HFF-Myc (cell line): ENCODE results near the gene XPNPEP1.

Source experiments
- DNase-seq: peaks from one replicate; pipeline ENCODE4 v3.0.0-alpha.2; 2011; ENCODE audit warnings: low read depth; ENCODE audit errors: extremely low read depth
- H3K4me3 ChIP-seq: replicated peaks from 2 replicates; pipeline ENCODE4 v1.5.1; 2011; ENCODE audit warnings: low read depth, mild to moderate bottlenecking, control low read depth, low read length
- TF ChIP-seq, protein P1 (sequence below): IDR thresholded peaks from 2 replicates; pipeline ENCODE4 v1.5.1; 2012; ENCODE audit warnings: mild to moderate bottlenecking, low read depth, low read length, control low read depth; ENCODE audit errors: missing control alignments

The XPNPEP1 gene

GRCh38 chr10:109887776-109888175, 35.5 kb downstream of the XPNPEP1 start:
- TF ChIP-seq, protein P1, sequence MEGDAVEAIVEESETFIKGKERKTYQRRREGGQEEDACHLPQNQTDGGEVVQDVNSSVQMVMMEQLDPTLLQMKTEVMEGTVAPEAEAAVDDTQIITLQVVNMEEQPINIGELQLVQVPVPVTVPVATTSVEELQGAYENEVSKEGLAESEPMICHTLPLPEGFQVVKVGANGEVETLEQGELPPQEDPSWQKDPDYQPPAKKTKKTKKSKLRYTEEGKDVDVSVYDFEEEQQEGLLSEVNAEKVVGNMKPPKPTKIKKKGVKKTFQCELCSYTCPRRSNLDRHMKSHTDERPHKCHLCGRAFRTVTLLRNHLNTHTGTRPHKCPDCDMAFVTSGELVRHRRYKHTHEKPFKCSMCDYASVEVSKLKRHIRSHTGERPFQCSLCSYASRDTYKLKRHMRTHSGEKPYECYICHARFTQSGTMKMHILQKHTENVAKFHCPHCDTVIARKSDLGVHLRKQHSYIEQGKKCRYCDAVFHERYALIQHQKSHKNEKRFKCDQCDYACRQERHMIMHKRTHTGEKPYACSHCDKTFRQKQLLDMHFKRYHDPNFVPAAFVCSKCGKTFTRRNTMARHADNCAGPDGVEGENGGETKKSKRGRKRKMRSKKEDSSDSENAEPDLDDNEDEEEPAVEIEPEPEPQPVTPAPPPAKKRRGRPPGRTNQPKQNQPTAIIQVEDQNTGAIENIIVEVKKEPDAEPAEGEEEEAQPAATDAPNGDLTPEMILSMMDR: no peak
- no peak overlapping the region for H3K4me3 ChIP-seq
- DNase-seq: no peak

DNA sequence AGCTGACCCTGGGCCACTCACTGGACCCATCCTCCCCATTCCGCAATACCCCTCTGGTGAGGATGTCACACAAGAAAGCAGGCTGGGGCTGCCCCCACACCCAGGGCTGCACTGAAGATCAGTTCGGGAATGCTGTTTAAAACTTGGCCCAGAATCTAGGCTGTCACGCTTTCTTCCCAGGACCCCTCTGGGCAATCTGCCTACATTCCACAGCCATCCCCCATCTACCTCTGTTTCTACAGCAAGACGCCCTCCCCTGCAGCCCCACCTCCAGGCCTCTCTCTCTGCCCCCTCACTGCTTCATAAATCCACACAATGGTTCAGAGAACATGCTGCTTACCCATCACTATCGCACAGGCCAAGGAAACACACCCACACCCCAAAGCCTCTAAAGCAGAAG, 36.1 kb downstream of the XPNPEP1 start:
- no peak for DNase-seq
- H3K4me3 ChIP-seq: no peak overlapping the region
- TF ChIP-seq, protein P1: no peak

- TF ChIP-seq, protein P1: no peak
- no peak overlapping the region for H3K4me3 ChIP-seq
- DNase-seq: no peak
Observed at GRCh38 chr10:109886781-109887140, 36.5 kb downstream of the XPNPEP1 start.

GRCh38 chr10:109886037-109886780, 37.1 kb downstream of the XPNPEP1 start:
- no peak for DNase-seq
- no peak overlapping the region for H3K4me3 ChIP-seq
- TF ChIP-seq, protein P1: no peak

- H3K4me3 ChIP-seq: no peak overlapping the region
- TF ChIP-seq, protein P1: peak; percentile 95
- DNase-seq: peak; percentile 88
Observed at GRCh38 chr10:109883859-109884771, 39.2 kb downstream of the XPNPEP1 start.

DNA sequence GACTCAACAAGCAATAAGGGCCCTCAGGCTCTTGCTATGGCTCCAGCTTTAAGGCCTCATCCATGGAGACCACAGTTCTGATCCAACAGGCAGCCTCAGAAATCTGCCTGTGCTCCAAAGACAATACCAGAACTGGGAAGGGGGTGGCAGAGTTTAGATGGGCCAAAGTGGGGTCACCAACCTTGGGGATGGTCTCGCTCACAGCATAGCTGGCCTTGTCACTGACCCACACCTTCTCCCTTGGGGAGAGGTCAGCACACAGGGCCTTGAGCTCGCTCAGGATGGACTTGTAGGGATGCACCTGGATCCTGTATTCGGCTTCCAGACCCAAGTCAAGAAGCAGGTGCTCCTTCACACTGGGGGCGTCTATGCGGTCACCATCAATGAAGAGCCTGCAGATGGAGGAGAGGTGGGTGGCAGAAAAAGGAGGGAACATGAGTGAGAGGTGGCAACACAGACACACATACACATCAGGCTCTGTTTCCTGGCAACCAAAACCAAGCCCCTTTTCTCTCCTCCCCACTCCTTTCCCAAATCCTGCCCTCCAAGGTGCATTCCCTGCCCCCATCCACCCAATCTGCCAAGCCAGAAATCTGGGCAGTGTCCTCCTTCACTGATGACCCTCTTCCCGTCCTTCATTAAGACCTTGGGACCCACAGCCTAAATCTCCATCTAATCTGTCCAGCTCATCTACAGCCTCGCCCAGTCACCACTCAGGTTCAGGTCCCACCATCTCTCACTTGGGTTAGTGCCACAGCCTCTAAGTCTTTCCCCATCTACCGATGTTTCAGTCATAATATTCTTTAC, 40.9 kb downstream of the XPNPEP1 start:
- TF ChIP-seq, protein P1: no peak

More for the DNA sequence above, 40.9 kb downstream of the XPNPEP1 start:
- H3K4me3 ChIP-seq: no peak overlapping the region
- no peak for DNase-seq
